ENCODE results near the gene SAMD4A.

- TF ChIP-seq CTCF (IDR thresholded peaks at IDR 0.05 in 8 of 11, conservative IDR thresholded peaks at IDR 0.05 in 3 of 11) (no peak), POLR2A (IDR thresholded peaks at IDR 0.05) (no peak), POLR2AphosphoS5 (IDR thresholded peaks at IDR 0.05) (no peak)
Measured at GRCh38 chr14:54786838-54787237, 219.9 kb downstream of the SAMD4A start.
